A172 (cell line): ENCODE results near the gene STK17A. TPM values are rescaled to one million over a fixed set of nuclear protein-coding genes. Genes with fewer than 3 reads are reported as not detected.
"Not testable (repeated sequence)": the region's sequence is repeated elsewhere in the genome, so short reads cannot be mapped to it uniquely, and the experiment has no call there.

Experiments
- DNase-seq: peaks from one replicate; pipeline ENCODE4 v3.0.0-alpha.2; 2015; ENCODE audit warnings: low spot score
- total RNA-seq: library from RNA; depleted of rRNA; stranded (reverse); fragments of >200 nt; shearing (Covaris generic); gene quantifications from 2 replicates; pipeline ENCODE4 v1.2.3, GENCODE V29; 2014

The STK17A gene
- total RNA-seq, 1 experiment from 2014 or later: 97.8 TPM

DNA sequence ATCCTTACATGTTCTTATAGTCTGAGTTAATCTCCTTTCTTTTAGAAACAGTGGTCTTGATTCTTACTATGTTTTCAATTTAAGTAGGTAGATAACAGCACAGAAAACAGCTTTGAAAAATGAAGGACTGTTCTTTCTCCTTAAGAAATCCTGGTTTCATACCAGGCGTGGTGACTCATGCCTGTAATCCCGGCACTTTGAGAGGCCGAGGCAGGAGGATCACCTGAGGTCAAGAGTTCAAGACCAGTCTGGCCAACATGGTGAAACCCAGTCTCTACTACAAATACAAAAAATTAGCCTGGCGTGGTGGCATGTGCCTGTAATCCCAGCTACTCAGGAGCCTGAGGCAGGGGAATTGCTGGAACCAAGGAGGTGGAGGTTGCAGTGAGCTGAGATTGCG, 13.5 kb downstream of the STK17A start:
- DNase-seq: peak; percentile 29

GRCh38 chr7:43600056-43600455, 17.1 kb downstream of the STK17A start:
- DNase-seq: no peak

DNA sequence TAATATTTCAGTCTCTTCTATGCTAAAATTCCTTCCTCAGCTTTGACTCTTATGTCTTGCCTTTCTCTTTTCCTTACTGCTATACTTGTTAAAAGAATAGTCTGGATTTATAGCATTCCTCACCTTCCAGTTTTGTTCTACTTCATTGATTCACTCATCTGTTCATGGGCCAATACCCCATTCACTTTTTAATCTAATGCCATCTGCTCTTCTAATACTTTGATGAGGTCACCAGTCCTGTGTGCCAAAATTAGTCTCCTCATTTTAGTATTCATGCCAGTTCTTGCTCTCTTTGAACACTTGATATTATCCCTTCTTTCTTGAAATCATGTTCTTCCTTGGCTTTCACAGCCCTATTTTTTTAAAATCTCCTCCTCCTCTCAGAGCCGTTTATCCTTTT, 19.3 kb downstream of the STK17A start:
- no peak for DNase-seq

DNA sequence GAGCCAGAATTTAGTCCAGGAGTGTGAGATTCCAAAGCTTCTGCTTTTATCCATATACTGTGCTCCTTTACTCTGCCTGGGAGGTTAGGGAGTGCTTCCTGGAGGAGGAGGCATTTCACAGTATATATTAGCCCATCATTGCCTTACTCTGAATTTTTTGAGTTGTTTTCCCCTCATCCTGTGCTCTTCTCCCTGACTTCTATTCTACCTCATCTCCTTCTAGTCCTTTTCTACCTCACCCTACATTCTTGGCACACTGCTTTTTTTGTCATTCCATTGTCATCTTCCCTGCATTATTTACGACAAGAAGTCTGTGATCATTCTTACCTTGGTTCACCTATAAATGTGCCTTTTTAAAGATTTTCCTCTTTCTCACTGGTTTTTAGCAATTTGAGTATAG, 21.3 kb downstream of the STK17A start:
- DNase-seq: no peak

DNA sequence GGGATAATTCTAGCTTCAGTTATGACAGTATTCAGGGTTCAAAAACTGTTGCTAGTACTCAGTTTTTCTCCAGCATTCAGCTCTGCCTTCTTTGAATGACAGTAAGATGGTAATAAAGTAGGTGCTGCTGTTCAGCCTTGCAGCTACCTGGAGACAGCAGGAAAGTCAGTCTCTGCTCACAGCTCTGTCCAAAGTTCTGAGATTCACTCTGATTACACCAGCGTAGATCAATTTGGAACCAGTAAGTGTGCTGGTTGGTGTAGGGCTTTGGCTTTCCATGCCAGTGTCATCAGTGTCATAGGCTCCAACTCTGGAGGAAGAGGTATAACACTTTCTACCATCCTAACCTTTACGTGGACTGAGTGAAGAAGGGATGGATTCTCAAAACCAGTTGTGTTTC, 26.2 kb downstream of the STK17A start:
- DNase-seq: no peak

- no peak for DNase-seq
Measured at GRCh38 chr7:43612128-43612527, 29.2 kb downstream of the STK17A start.

DNA sequence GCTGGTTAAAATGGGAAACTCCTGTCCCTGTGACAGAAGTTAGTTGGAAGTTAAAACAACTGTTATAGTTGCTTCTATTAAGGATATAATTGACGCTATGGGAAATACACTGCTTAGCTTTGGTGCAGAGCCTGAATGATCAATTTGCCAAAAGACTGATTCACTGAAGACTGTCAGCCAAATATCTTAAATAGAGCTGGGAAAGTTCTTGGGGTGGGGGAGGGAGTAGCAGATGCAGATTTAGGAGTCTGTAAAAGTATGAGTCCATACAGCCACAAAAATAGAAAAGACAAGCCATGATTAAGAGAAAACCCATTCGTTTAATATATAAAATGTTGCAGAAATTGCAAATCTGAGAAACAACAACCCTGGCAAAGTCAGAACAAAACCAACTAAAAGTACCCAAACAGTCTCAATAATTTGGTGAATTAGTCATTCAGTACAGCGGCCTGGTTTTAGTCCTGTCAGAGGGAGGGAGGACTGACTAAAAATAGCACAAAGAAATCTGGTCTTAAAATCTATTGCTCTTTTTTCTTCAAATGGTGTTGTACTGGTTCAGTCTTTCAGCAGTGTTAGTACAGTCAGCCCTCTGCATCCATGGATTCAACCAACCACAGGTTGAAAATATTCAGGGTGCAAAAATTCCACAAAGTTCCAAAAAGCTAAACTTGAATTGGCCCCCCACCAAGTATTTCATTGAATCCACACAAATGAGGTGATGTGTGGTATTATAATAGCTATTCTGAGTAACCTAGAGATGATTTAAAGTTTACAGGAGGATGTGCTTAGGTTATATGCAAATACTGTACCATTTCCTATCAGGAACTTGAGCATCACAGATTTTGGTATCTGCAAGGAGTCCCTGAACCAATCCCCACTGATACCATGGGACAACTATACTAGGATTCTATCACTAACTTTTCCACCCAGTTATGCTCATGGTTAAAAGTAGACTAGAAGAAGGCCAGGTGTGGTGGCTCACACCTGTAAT, 30.0 kb downstream of the STK17A start:
- peak; percentile 27 for DNase-seq

DNA sequence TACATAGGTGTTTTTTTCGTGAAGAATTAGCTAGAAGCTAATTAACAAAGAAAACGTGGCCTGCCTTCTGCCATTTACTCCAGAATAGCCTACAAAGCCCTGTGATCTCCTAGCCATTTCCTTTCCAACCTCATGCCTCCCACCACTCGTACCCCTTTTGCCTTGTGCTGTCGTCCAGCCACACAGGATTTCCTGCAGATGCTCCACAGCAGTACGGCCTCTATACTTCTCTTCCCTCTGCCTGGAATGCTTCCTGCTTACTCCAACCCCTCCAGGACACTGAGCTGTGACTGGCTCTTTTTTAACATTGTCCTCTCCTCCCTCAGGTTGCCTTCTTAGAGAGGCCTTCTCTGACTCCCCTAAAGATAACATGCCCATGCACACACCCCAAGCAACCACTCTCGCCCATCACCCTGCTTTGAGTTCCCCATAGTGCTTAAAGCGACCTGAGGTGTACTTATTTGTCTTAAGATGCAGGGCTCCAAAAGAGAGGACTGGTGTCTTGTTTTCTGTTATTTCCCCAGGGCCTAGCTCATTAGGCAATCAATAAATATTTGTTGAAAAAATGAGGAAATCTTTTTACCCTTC, 32.7 kb downstream of the STK17A start:
- DNase-seq: no peak

DNA sequence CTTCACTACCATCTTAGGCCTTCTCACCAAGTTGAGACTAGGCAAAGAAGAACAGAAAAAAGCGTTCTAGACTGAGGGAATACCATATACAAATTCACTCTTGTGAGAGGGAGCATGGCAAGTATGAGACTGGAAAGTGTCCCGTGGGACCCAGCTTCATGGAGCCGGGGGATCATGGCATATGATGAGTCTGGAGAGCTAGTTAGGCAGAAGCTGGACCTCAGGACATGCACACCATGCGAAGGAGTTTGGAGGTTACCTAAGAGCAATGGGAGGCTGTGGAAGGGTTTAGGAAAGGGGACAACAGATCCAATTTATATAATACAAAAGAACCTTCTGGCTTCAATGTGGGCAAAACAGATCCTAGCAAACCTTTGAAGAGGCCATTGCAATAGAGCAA, 34.1 kb downstream of the STK17A start:
- no peak for DNase-seq

GRCh38 chr7:43618073-43618472, 35.2 kb downstream of the STK17A start:
- DNase-seq: no peak

DNA sequence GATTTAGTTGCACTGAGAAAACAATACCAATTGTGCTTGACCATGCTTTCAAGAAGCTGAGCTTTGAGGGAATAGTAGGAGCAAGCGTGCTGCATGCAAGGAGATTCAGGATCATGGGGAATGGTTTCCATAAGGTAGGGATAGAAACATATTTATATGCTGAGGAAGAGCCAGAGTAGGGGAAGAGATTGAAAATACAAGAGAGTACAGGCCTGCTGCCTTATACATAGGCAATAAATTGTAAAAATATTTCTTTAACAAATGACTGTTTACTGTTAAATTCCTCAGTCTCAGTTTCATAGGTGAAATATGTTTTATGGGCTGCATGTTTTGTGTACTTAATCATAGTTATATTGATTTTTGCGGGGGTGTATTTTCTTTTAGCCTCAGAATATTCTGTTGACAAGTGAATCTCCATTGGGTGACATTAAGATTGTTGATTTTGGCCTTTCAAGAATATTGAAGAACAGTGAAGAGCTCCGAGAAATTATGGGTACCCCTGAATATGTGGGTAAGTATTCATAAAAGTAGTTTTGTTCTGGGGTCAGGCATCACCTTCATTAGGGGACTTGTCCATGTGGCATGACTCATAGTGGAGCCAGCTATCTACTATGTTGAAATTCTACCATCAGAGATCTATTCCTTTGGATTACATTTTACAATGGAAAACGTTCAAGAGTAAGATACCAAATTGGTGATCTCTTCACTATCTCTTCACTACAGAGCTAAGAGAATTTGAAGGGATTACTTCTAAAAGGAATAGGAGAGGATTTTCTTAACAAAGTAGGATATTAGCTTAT, 36.5 kb downstream of the STK17A start:
- no peak for DNase-seq

- DNase-seq: no peak
Measured at GRCh38 chr7:43621729-43622448, 39.0 kb downstream of the STK17A start.

- DNase-seq: no peak
Measured at GRCh38 chr7:43624156-43624555, 41.2 kb downstream of the STK17A start.

DNA sequence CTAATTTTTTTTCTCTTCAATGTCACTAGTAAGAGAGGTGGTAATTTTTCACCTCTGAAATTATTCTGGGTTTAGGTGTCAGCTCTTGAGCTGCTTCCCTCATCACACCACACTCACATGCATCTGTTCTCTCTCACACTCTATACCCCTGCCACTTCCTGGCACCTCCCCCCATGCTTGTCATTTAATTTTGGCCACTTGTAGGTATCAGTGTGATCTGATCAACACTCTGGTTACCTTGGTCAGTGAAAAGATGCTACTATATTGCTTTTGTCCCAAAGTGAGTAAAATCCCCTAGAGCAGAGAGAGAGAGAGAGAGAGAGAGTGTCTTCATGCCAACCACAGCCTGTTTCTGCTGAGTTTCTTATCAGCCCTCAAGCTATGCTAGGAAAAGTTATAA, 42.5 kb downstream of the STK17A start:
- no peak for DNase-seq

GRCh38 chr7:43625980-43626379, 43.1 kb downstream of the STK17A start:
- no peak for DNase-seq

GRCh38 chr7:43626695-43627094, 43.8 kb downstream of the STK17A start:
- DNase-seq: no peak

- DNase-seq: not testable (repeated sequence)
Measured at GRCh38 chr7:43627798-43628197, 44.9 kb downstream of the STK17A start.

- DNase-seq: no peak
Measured at GRCh38 chr7:43628431-43628830, 45.5 kb downstream of the STK17A start.

DNA sequence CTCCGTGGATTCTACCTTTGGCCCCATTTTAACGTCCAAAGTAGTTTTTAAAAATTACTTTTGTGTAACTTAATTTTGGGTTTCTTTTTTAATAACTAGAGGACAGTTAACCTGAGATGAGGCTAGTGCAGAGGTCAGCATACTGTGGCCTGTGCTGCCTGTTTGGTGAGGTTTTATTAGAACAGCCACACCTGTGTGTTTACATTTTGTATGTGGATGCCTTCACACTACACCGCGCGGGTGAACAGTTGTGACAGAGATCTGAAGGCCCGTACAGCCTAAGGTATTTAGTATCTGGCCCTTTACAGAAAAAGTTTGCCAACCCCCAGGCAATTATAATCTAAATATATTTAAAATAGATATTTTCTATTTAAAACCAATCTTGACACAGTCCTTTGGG, 46.9 kb downstream of the STK17A start:
- DNase-seq: no peak

GRCh38 chr7:43630482-43630881, 47.6 kb downstream of the STK17A start:
- DNase-seq: no peak

DNA sequence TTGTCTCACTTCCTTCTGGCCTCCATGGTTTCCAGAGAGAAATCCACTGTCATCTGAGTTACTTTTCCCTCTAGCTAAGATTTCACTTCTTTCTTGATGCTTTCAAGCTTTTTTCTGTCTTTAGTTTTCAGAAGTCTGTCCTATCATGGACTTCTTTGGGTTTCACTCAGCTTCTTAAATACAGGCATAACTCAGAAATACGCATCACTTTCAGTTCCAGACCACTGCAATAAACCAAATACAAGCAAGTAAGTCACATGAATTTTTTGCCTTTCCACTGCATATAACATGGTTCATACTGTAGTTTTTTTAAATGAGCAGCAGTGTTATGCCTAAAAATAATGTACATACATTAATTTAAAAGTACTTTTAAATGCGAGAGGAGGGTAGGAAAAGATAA, 48.7 kb downstream of the STK17A start:
- no peak for DNase-seq

- no peak for DNase-seq
Measured at GRCh38 chr7:43632746-43633145, 49.8 kb downstream of the STK17A start.
